ENCODE data around the gene XIRP1.

XIRP1 gene

GRCh38 chr3:39144095-39144747 lies 48.2 kb downstream of the XIRP1 start:
- no peak for DNase-seq (ENCODE audit: low read depth)
- TF ChIP-seq CTCF (IDR thresholded peaks at IDR 0.05; ENCODE audit: control insufficient read depth, extremely low read depth, insufficient read depth): no peak
- H3K4me3 ChIP-seq (ENCODE audit: low read depth, low read length): no peak overlapping the region

DNA sequence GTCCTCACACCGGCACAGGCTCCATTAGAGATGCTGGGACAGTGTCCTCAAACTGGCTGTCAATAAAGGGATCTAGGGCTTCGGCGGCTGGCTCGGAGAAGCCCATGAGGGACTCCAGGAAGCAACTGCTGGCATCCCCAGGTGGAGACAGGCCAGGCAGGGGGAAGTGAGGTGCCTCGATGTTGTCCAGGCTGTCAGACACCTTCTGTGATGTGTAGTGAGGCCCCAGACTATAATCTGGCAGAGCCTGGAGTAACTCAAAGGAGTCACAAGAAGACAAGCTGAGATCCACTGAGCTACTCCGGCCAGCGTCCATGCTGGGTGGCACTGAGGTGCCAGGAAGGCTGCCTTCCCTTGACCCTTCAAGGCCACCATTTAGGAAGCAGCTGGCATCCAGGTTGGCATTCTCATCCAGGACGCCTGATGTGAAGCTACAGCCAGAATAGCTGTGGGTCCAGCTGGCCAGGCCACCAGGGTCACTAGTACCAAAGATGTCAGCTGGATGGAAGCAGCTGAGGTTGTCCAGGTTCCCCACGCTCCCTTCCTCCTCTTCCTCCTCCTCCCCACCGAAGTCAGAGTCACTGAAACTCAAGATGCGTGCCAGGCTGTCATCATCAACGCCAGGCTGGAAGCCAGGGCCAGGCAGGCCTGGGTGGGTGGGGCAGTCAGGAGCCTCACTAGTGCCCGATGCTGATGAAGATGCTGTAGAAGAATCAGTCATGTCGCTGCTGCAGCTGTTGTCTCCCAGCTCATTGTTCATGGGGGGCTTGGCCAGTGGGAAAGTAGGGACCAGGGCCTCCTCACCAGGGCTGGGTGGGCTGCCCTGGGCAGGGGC lies 49.1 kb downstream of the XIRP1 start:
- DNase-seq (ENCODE audit: low read depth): no peak
- TF ChIP-seq CTCF (IDR thresholded peaks at IDR 0.05; ENCODE audit: control insufficient read depth, extremely low read depth, insufficient read depth): no peak
- no peak overlapping the region for H3K4me3 ChIP-seq (ENCODE audit: low read depth, low read length)

GRCh38 chr3:39142067-39142466 lies 50.3 kb downstream of the XIRP1 start:
- TF ChIP-seq CTCF (IDR thresholded peaks at IDR 0.05; ENCODE audit: control insufficient read depth, extremely low read depth, insufficient read depth): no peak
- no peak overlapping the region for H3K4me3 ChIP-seq (ENCODE audit: low read depth, low read length)
- DNase-seq (ENCODE audit: low read depth): no peak

DNA sequence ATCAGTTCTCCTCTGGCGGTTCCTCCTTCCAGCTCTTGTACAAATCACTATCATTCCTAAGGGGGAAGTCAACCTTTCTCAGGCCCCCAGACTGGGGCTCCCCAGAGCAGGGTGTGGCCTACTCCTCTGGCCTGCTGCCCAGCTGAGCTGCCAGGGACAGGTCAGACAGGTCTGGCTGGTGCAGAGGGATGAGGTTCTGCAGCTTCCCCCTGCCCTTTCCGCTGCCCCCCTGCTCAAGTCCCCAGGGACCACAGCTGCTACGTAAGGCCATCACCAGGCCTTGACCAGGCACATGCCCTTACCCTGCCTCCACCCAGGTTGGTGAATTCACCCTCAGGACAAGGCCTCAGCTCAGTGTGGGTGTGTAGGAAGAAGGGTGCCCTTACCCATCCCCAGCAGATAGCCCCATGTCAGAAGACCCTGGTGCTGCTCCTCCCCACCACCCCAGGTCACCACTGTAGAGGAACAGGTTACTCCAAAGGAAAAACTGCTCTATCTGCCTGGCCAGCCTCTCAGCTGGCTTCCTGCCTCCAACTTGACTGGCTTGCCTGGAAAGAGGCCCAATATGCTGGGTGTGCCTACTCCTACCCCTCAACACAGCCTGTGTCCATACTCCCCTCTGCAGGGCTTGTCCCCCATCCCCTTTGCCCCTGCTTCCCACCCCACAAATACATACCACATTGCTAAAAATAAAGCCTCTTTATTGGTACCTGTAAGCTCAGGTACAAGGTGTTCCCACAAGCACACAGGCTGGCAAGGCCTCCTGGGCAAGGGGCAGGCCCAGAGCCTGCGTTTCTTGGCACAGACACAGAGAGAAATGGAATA lies 51.0 kb downstream of the XIRP1 start:
- peak; percentile 77 for DNase-seq (ENCODE audit: low read depth)
- TF ChIP-seq CTCF (IDR thresholded peaks at IDR 0.05; ENCODE audit: control insufficient read depth, extremely low read depth, insufficient read depth): no peak
- H3K4me3 ChIP-seq (ENCODE audit: low read depth, low read length): peak overlapping the region; percentile 36

DNA sequence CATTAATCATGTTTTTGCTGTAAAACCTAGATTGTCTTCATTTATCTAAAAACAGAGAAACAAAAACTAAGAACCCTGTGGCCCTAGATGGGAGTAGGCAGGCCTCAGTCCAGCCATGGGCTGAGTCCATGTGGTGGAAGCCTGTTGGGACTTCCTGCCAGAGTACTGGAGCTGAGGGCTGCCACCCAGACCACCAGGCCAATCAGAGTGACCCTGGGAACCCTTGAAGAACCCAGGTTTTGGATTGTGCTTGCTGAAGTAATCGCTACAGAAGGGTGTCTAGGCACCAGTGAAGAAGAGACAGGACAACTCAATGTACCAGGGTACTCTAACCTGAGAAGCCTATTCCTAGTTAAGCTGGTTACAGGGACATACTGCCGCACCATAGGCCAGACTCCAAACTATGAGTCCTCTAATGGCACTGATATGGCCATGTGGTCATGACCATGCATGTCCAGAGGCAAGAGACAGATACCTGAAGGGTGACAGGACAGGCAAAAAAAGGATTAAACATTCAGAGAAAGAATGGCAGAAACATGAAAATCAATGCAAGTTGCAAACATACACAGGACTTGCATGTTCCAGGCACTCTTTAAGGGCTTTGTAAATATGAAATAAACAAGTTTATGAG lies 51.9 kb downstream of the XIRP1 start:
- no peak overlapping the region for H3K4me3 ChIP-seq (ENCODE audit: low read depth, low read length)
- TF ChIP-seq CTCF (IDR thresholded peaks at IDR 0.05; ENCODE audit: control insufficient read depth, extremely low read depth, insufficient read depth): no peak
- DNase-seq (ENCODE audit: low read depth): no peak

- DNase-seq (ENCODE audit: low read depth): no peak
- TF ChIP-seq CTCF (IDR thresholded peaks at IDR 0.05; ENCODE audit: control insufficient read depth, extremely low read depth, insufficient read depth): no peak
Measured at GRCh38 chr3:39139442-39139841, 53.0 kb downstream of the XIRP1 start.

More at GRCh38 chr3:39139442-39139841, 53.0 kb downstream of the XIRP1 start:
- no peak overlapping the region for H3K4me3 ChIP-seq (ENCODE audit: low read depth, low read length)
